Panc1 (cell line): ENCODE measurements around the gene CCL2. TPM values are rescaled to one million over a fixed set of nuclear protein-coding genes. Genes with fewer than 3 reads are reported as not detected.

ENCODE experiments used
- ATAC-seq: fragments of 200-7000 bp; cut with Tn5 transposase; 2 replicates; pipeline ENCODE4 v1.9.1; 2020; ENCODE audit warnings: mild to moderate bottlenecking, moderate library complexity
- BruUV-seq: library from RNA; stranded (reverse); fragments of 400-500 nt; replicated peaks from 2 replicates; lab custom pipeline; 2021; lab: Mats Ljungman, UMichigan
- CTCF ChIA-PET: fragments of 300-600 bp; sonication (Branson Sonifier 250); formaldehyde crosslinking; loops from one replicate; lab custom pipeline; 2022; ENCODE audit warnings: antibody characterized with exemption; lab: Charles Lee
- POLR2A ChIA-PET: fragments of 300-600 bp; sonication (Branson Sonifier 250); formaldehyde crosslinking; loops from one replicate; lab custom pipeline; 2022; ENCODE audit warnings: antibody characterized with exemption; lab: Charles Lee
- DNase-seq: peaks from one replicate; pipeline ENCODE4 v3.0.0-alpha.2; 2010; ENCODE audit warnings: low read depth, low spot score
- H3K27ac ChIP-seq: 2 replicates; pipeline ENCODE4 v1.5.1; 2011; ENCODE audit warnings: mild to moderate bottlenecking, low read length, inconsistent platforms
- H3K27me3 ChIP-seq: fragments of 200-500 bp; sonication (Bioruptor generic); 2 replicates; pipeline ENCODE4 v1.6.0; 2014; ENCODE audit warnings: low read length, inconsistent platforms; ENCODE audit not compliant: control insufficient read depth, insufficient read depth
- H3K36me3 ChIP-seq: fragments of 200-500 bp; sonication (Bioruptor generic); 2 replicates; pipeline ENCODE4 v1.5.1; 2014; ENCODE audit warnings: inconsistent platforms, mild to moderate bottlenecking, low read length, moderate library complexity; ENCODE audit not compliant: control insufficient read depth, insufficient read depth
- H3K4me1 ChIP-seq: 2 replicates; pipeline ENCODE4 v1.5.1; 2011; ENCODE audit warnings: inconsistent platforms, mild to moderate bottlenecking, low read length, moderate library complexity; ENCODE audit not compliant: control insufficient read depth, insufficient read depth
- H3K4me3 ChIP-seq, 2 experiments: 2 replicates each; pipeline ENCODE4 v1.5.1; 2011 to 2012; ENCODE audit warnings: low read depth in 2 of 2, low read length in 2 of 2, mild to moderate bottlenecking in 2 of 2, inconsistent platforms in 1 of 2, moderate library complexity in 1 of 2
- H3K9me3 ChIP-seq: fragments of 200-500 bp; sonication (Bioruptor generic); 2 replicates; pipeline ENCODE4 v1.5.1; 2014; ENCODE audit warnings: low read depth, mild to moderate bottlenecking, inconsistent platforms, low read length, moderate library complexity; ENCODE audit not compliant: control insufficient read depth, insufficient read depth
- CTCF ChIP-seq: fragments of 450-650 bp; IDR thresholded peaks from 2 replicates; pipeline ENCODE4 v1.5.1; 2017; ENCODE audit warnings: mild to moderate bottlenecking
- POLR2AphosphoS5 ChIP-seq: IDR thresholded peaks from 2 replicates; pipeline ENCODE4 v1.6.1; 2012; ENCODE audit warnings: mild to moderate bottlenecking, low read depth, low read length, moderate library complexity
- SIN3A ChIP-seq: IDR thresholded peaks from 2 replicates; pipeline ENCODE4 v1.6.1; 2012; ENCODE audit warnings: low read depth, mild to moderate bottlenecking, low read length, moderate library complexity, borderline replicate concordance; ENCODE audit not compliant: insufficient read depth
- TCF7L2 ChIP-seq: IDR thresholded peaks from 2 replicates; pipeline ENCODE4 v1.6.1; 2011; ENCODE audit warnings: mild to moderate bottlenecking, low read depth, low read length, inconsistent platforms
- in situ Hi-C: cut with HindIII; loops from 2 replicates; pipeline ENCODE4 v1.10.0; 2016; ENCODE audit warnings: low sequenced_read_pairs, low pct_unique_long_range_greater_than_20kb
- intact Hi-C: fragments of 100-400 bp; cut with micrococcal nuclease; formaldehyde crosslinking; loops from one replicate; pipeline ENCODE4 v1.10.0; 2022; ENCODE audit not compliant: unreplicated experiment
- total RNA-seq: library from RNA; stranded (reverse); gene quantifications from one replicate; pipeline ENCODE4 v1.2.1, GENCODE V29; 2021; ENCODE audit not compliant: unreplicated experiment
- TF ChIP-seq, protein P1 (sequence below), 2 experiments: IDR thresholded peaks; 2 replicates each; pipeline ENCODE4 v1.6.1; 2011 to 2012; ENCODE audit warnings: low read depth in 2 of 2, control low read depth in 1 of 2, low read length in 1 of 2, mild to moderate bottlenecking in 1 of 2, moderate library complexity in 1 of 2; ENCODE audit not compliant: insufficient read depth in 1 of 2

CCL2 gene
- total RNA-seq, 1 experiment from 2014 or later, result 513 TPM

- CTCF ChIA-PET, result interaction anchor here (1.1 to 2.5 kb wide), 2 partner anchors 52 to 109 kb away, joined by 5 to 12 read pairs; no protein-coding TSS in a partner anchor
- DNase-seq, result no peak
- intact Hi-C loops (loop anchor here (5.0 kb wide), 1 partner anchor 50 kb away; no protein-coding TSS in a partner anchor), in situ Hi-C loops (no loop called here)
- peak; percentile 64; the same call in 1 of the 2 replicates for TF ChIP-seq POLR2AphosphoS5
- TF ChIP-seq, protein P1, sequence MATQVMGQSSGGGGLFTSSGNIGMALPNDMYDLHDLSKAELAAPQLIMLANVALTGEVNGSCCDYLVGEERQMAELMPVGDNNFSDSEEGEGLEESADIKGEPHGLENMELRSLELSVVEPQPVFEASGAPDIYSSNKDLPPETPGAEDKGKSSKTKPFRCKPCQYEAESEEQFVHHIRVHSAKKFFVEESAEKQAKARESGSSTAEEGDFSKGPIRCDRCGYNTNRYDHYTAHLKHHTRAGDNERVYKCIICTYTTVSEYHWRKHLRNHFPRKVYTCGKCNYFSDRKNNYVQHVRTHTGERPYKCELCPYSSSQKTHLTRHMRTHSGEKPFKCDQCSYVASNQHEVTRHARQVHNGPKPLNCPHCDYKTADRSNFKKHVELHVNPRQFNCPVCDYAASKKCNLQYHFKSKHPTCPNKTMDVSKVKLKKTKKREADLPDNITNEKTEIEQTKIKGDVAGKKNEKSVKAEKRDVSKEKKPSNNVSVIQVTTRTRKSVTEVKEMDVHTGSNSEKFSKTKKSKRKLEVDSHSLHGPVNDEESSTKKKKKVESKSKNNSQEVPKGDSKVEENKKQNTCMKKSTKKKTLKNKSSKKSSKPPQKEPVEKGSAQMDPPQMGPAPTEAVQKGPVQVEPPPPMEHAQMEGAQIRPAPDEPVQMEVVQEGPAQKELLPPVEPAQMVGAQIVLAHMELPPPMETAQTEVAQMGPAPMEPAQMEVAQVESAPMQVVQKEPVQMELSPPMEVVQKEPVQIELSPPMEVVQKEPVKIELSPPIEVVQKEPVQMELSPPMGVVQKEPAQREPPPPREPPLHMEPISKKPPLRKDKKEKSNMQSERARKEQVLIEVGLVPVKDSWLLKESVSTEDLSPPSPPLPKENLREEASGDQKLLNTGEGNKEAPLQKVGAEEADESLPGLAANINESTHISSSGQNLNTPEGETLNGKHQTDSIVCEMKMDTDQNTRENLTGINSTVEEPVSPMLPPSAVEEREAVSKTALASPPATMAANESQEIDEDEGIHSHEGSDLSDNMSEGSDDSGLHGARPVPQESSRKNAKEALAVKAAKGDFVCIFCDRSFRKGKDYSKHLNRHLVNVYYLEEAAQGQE (IDR thresholded peaks at IDR 0.05; ENCODE audit: insufficient read depth in 1 of 2, low read depth in 2 of 2, low read length in 1 of 2), result peak in 1 of 2 experiments; percentile 46; a peak in 1 of 4 replicates
- TF ChIP-seq TCF7L2, result peak; percentile 76
- TF ChIP-seq CTCF, result no peak
- no peak for TF ChIP-seq SIN3A
- peak overlapping the region in 1 of 2 experiments; percentile 12; a peak in 1 of 4 replicates for H3K4me3 ChIP-seq
- H3K27me3 ChIP-seq, result no peaks in the 10 kb centered on the region
- H3K4me1 ChIP-seq, result peaks cover 79% of the 10 kb centered on the region
- POLR2A ChIA-PET, result interaction anchor here (0.6 kb wide), 1 partner anchor 252 kb away, joined by 4 read pairs; no protein-coding TSS in a partner anchor
- BruUV-seq, result no TSS peak
- peak overlapping the region; percentile 98 for H3K27ac ChIP-seq
- no peaks in the 10 kb centered on the region for H3K36me3 ChIP-seq
- no peaks in the 10 kb centered on the region for H3K9me3 ChIP-seq
- ATAC-seq, result peak; percentile 78
Measured at GRCh38 chr17:34252444-34253138, 2.5 kb upstream of the CCL2 start.

DNA sequence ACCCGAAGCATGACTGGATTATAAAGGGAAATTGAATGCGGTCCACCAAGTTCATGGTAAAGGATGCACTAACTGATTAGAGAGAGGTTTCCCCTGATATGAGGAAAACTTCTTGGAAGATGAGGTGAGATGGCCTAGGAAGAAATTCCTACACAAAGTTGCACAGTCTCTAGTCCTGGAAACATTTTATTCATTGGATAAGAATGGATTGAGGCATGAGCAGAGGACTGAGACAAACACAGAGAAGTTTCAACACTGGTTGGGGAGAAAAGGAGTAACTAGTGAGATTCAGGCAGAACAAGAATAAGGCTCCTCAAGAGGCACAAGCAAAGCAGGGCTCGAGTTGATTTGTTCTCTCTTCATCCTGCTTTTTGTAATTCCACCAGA, 2.0 kb upstream of the CCL2 start:
- ATAC-seq, result no peak
- intact Hi-C loops (loop anchor here (5.0 kb wide), 1 partner anchor 51 kb away; no protein-coding TSS in a partner anchor), in situ Hi-C loops (no loop called here)
- POLR2A ChIA-PET, result interaction anchor here (0.6 kb wide), 1 partner anchor 252 kb away, joined by 4 read pairs; no protein-coding TSS in a partner anchor
- no peaks in the 10 kb centered on the region for H3K27me3 ChIP-seq
- H3K4me3 ChIP-seq, result no peak overlapping the region
- TF ChIP-seq POLR2AphosphoS5 (no peak), CTCF (no peak), SIN3A (no peak)
- TF ChIP-seq, protein P1 (IDR thresholded peaks at IDR 0.05; ENCODE audit: insufficient read depth in 1 of 2, low read depth in 2 of 2, low read length in 1 of 2), result no peak
- no peaks in the 10 kb centered on the region for H3K9me3 ChIP-seq
- no TSS peak for BruUV-seq
- H3K27ac ChIP-seq, result peak overlapping the region; percentile 98
- peaks cover 75% of the 10 kb centered on the region for H3K4me1 ChIP-seq
- CTCF ChIA-PET, result interaction anchor here (1.1 to 2.5 kb wide), 2 partner anchors 53 to 108 kb away, joined by 5 to 12 read pairs; no protein-coding TSS in a partner anchor
- H3K36me3 ChIP-seq, result no peaks in the 10 kb centered on the region
- no peak for DNase-seq
